Erythroblast (primary cell): ENCODE data around the gene RGPD4.

ENCODE experiments used
- GATA1 ChIP-seq: IDR thresholded peaks from 2 replicates; pipeline ENCODE4 v1.6.1; 2011; ENCODE audit warnings: low read depth, mild to moderate bottlenecking, control low read depth, low read length, moderate library complexity
- POLR2A ChIP-seq: IDR thresholded peaks from 2 replicates; pipeline ENCODE4 v1.6.1; 2011; ENCODE audit warnings: mild to moderate bottlenecking, low read length

DNA sequence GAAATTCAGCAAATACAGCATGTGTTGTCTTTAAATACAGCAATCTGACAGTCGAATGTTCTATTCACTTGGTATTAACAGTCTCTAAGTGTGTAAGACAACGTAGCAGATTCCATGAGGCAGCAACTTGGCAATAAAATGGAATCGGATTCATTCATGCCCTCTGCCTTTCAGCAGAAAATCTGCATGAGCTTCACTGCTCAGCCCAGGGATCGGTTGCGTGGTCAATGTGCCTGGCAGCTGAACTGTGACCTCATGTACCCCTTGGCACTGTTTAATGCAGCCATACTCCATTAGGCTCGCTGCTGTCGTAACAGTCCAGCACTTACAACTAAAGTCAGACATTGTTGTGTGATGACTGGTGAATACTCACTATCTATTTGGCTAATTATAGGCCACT lies 17.7 kb upstream of the RGPD4 start:
- TF ChIP-seq GATA1 = no peak
- no peak for TF ChIP-seq POLR2A
